Measurements from ENCODE around the gene ZNF662.

Gene ZNF662

GRCh38 chr3:42906070-42906847 lies at the start of gene ZNF662:
Gene ZNF662 (plus strand): TSS chr3:42906142. CDS start chr3:42908115, 1,973 bp downstream.
- no peaks in the 10 kb centered on the region for H3K36me3 ChIP-seq (ENCODE audit: insufficient read depth, low read length)
- no peaks in the 10 kb centered on the region for H3K4me1 ChIP-seq (ENCODE audit: insufficient read depth, low read length)
- H3K27me3 ChIP-seq (ENCODE audit: insufficient read depth, low read length) = no peaks in the 10 kb centered on the region
- no peaks in the 10 kb centered on the region for H3K9me3 ChIP-seq (ENCODE audit: low read length)
- no peak within 1 kb of the TSS for H3K4me3 ChIP-seq (ENCODE audit: low read length)
- no peak within 1 kb of the TSS for H2AFZ ChIP-seq (ENCODE audit: low read depth, low read length)

- Histone ChIP-seq H3K9me3 (ENCODE audit: low read length) (no peaks in the 10 kb centered on the region), H3K4me3 (ENCODE audit: low read length) (no peak overlapping the region), H3K36me3 (ENCODE audit: insufficient read depth, low read length) (no peaks in the 10 kb centered on the region), H3K27me3 (ENCODE audit: insufficient read depth, low read length) (no peaks in the 10 kb centered on the region), H2AFZ (ENCODE audit: low read depth, low read length) (no peak overlapping the region), H3K4me1 (ENCODE audit: insufficient read depth, low read length) (no peaks in the 10 kb centered on the region)
Observed at GRCh38 chr3:42856544-42856943, 49.4 kb upstream of the ZNF662 start.

GRCh38 chr3:42864321-42864950 lies 41.5 kb upstream of the ZNF662 start:
- H3K27me3 ChIP-seq (ENCODE audit: insufficient read depth, low read length) = peaks cover 3% of the 10 kb centered on the region
- no peaks in the 10 kb centered on the region for H3K36me3 ChIP-seq (ENCODE audit: insufficient read depth, low read length)
- no peak overlapping the region for H3K4me3 ChIP-seq (ENCODE audit: low read length)
- H3K9me3 ChIP-seq (ENCODE audit: low read length) = no peaks in the 10 kb centered on the region
- no peak overlapping the region for H2AFZ ChIP-seq (ENCODE audit: low read depth, low read length)
- no peaks in the 10 kb centered on the region for H3K4me1 ChIP-seq (ENCODE audit: insufficient read depth, low read length)

- Histone ChIP-seq H3K27me3 (ENCODE audit: insufficient read depth, low read length) (peaks cover 7% of the 10 kb centered on the region), H3K4me1 (ENCODE audit: insufficient read depth, low read length) (no peaks in the 10 kb centered on the region), H3K36me3 (ENCODE audit: insufficient read depth, low read length) (no peaks in the 10 kb centered on the region), H2AFZ (ENCODE audit: low read depth, low read length) (no peak overlapping the region), H3K9me3 (ENCODE audit: low read length) (no peaks in the 10 kb centered on the region), H3K4me3 (ENCODE audit: low read length) (no peak overlapping the region)
Observed at GRCh38 chr3:42865256-42865655, 40.7 kb upstream of the ZNF662 start.

GRCh38 chr3:42867138-42867537 lies 38.8 kb upstream of the ZNF662 start:
- H3K4me1 ChIP-seq (ENCODE audit: insufficient read depth, low read length) = no peaks in the 10 kb centered on the region

GRCh38 chr3:42868841-42869240 lies 37.1 kb upstream of the ZNF662 start:
- no peaks in the 10 kb centered on the region for H3K9me3 ChIP-seq (ENCODE audit: low read length)
- no peak overlapping the region for H3K4me3 ChIP-seq (ENCODE audit: low read length)
- H3K4me1 ChIP-seq (ENCODE audit: insufficient read depth, low read length) = no peaks in the 10 kb centered on the region
- H3K36me3 ChIP-seq (ENCODE audit: insufficient read depth, low read length) = no peaks in the 10 kb centered on the region
- H3K27me3 ChIP-seq (ENCODE audit: insufficient read depth, low read length) = peaks cover 11% of the 10 kb centered on the region
- H2AFZ ChIP-seq (ENCODE audit: low read depth, low read length) = no peak overlapping the region

More at GRCh38 chr3:42867138-42867537, 38.8 kb upstream of the ZNF662 start:
- Histone ChIP-seq H3K4me3 (ENCODE audit: low read length) (no peak overlapping the region), H3K27me3 (ENCODE audit: insufficient read depth, low read length) (peaks cover 7% of the 10 kb centered on the region), H3K36me3 (ENCODE audit: insufficient read depth, low read length) (no peaks in the 10 kb centered on the region), H2AFZ (ENCODE audit: low read depth, low read length) (no peak overlapping the region), H3K9me3 (ENCODE audit: low read length) (no peaks in the 10 kb centered on the region)

GRCh38 chr3:42871592-42872196 lies 34.2 kb upstream of the ZNF662 start:
- Histone ChIP-seq H3K9me3 (ENCODE audit: low read length) (no peaks in the 10 kb centered on the region), H3K4me3 (ENCODE audit: low read length) (no peak overlapping the region)

GRCh38 chr3:42872718-42873117 lies 33.2 kb upstream of the ZNF662 start:
- H3K4me1 ChIP-seq (ENCODE audit: insufficient read depth, low read length) = no peaks in the 10 kb centered on the region
- no peaks in the 10 kb centered on the region for H3K36me3 ChIP-seq (ENCODE audit: insufficient read depth, low read length)

More at GRCh38 chr3:42871592-42872196, 34.2 kb upstream of the ZNF662 start:
- H3K27me3 ChIP-seq (ENCODE audit: insufficient read depth, low read length) = peaks cover 16% of the 10 kb centered on the region
- no peak overlapping the region for H2AFZ ChIP-seq (ENCODE audit: low read depth, low read length)
- no peaks in the 10 kb centered on the region for H3K36me3 ChIP-seq (ENCODE audit: insufficient read depth, low read length)
- H3K4me1 ChIP-seq (ENCODE audit: insufficient read depth, low read length) = no peaks in the 10 kb centered on the region

GRCh38 chr3:42873221-42873982 lies 32.5 kb upstream of the ZNF662 start:
- no peak overlapping the region for H3K4me3 ChIP-seq (ENCODE audit: low read length)
- no peaks in the 10 kb centered on the region for H3K4me1 ChIP-seq (ENCODE audit: insufficient read depth, low read length)
- H3K36me3 ChIP-seq (ENCODE audit: insufficient read depth, low read length) = no peaks in the 10 kb centered on the region
- H3K9me3 ChIP-seq (ENCODE audit: low read length) = no peaks in the 10 kb centered on the region
- H3K27me3 ChIP-seq (ENCODE audit: insufficient read depth, low read length) = peaks cover 18% of the 10 kb centered on the region
- no peak overlapping the region for H2AFZ ChIP-seq (ENCODE audit: low read depth, low read length)

More at GRCh38 chr3:42872718-42873117, 33.2 kb upstream of the ZNF662 start:
- no peak overlapping the region for H3K4me3 ChIP-seq (ENCODE audit: low read length)
- peaks cover 16% of the 10 kb centered on the region for H3K27me3 ChIP-seq (ENCODE audit: insufficient read depth, low read length)
- no peak overlapping the region for H2AFZ ChIP-seq (ENCODE audit: low read depth, low read length)
- no peaks in the 10 kb centered on the region for H3K9me3 ChIP-seq (ENCODE audit: low read length)

GRCh38 chr3:42874749-42875148 lies 31.2 kb upstream of the ZNF662 start:
- H3K4me1 ChIP-seq (ENCODE audit: insufficient read depth, low read length) = no peaks in the 10 kb centered on the region
- H2AFZ ChIP-seq (ENCODE audit: low read depth, low read length) = no peak overlapping the region
- no peak overlapping the region for H3K4me3 ChIP-seq (ENCODE audit: low read length)
- H3K27me3 ChIP-seq (ENCODE audit: insufficient read depth, low read length) = peaks cover 12% of the 10 kb centered on the region
- H3K9me3 ChIP-seq (ENCODE audit: low read length) = no peaks in the 10 kb centered on the region
- H3K36me3 ChIP-seq (ENCODE audit: insufficient read depth, low read length) = no peaks in the 10 kb centered on the region

GRCh38 chr3:42875325-42876151 lies 30.4 kb upstream of the ZNF662 start, which contains the start of gene CYP8B1:
Gene CYP8B1 (minus strand): TSS chr3:42875879. CDS start chr3:42875816, 63 bp downstream.
- Histone ChIP-seq H3K27me3 (ENCODE audit: insufficient read depth, low read length) (peaks cover 14% of the 10 kb centered on the region), H3K4me3 (ENCODE audit: low read length) (no peak within 1 kb of the TSS), H3K4me1 (ENCODE audit: insufficient read depth, low read length) (no peaks in the 10 kb centered on the region), H3K9me3 (ENCODE audit: low read length) (no peaks in the 10 kb centered on the region), H2AFZ (ENCODE audit: low read depth, low read length) (no peak within 1 kb of the TSS), H3K36me3 (ENCODE audit: insufficient read depth, low read length) (no peaks in the 10 kb centered on the region)

GRCh38 chr3:42876401-42876800 lies 29.5 kb upstream of the ZNF662 start:
- Histone ChIP-seq H3K9me3 (ENCODE audit: low read length) (no peaks in the 10 kb centered on the region), H3K4me1 (ENCODE audit: insufficient read depth, low read length) (no peaks in the 10 kb centered on the region), H3K4me3 (ENCODE audit: low read length) (no peak overlapping the region), H2AFZ (ENCODE audit: low read depth, low read length) (no peak overlapping the region), H3K36me3 (ENCODE audit: insufficient read depth, low read length) (no peaks in the 10 kb centered on the region), H3K27me3 (ENCODE audit: insufficient read depth, low read length) (peaks cover 14% of the 10 kb centered on the region)
